Adrenal gland (tissue), 12 donors: ENCODE measurements around the gene SMIM23. TPM values are rescaled to one million over a fixed set of nuclear protein-coding genes. Genes with fewer than 3 reads are reported as not detected.

ENCODE experiments used
- DNase-seq, 7 donors: peaks; one replicate each; pipeline ENCODE4 v3.0.0-alpha.2; 2019 to 2020
- H3K27ac ChIP-seq, 5 donors: fragments of 200-600 bp; sonication (generic) in 4 of 5; 1 replicate in 3 of 5; 2 replicates in 2 of 5; pipeline versions ENCODE4 v1.5.1 to v1.8.0; 2016 to 2020; ENCODE audit warnings: mild to moderate bottlenecking in 1 of 5
- H3K27me3 ChIP-seq: fragments of 200-600 bp; 2 replicates; pipeline ENCODE4 v1.8.0; 2021
- H3K36me3 ChIP-seq, 2 donors: fragments of 200-600 bp; replicated peaks in 1 of 2; 1 replicate in 1 of 2; 2 replicates in 1 of 2; pipeline versions ENCODE4 v1.5.1 to v1.8.0; 2018 to 2022
- H3K4me1 ChIP-seq, 2 donors: fragments of 200-600 bp; replicated peaks in 1 of 2; 1 replicate in 1 of 2; 2 replicates in 1 of 2; pipeline versions ENCODE4 v1.5.1 to v1.8.0; 2018 to 2021
- H3K4me3 ChIP-seq, 4 donors: fragments of 200-600 bp; sonication (generic) in 3 of 4; one replicate each; pipeline ENCODE4 v1.5.1; 2016 to 2018
- H3K9me3 ChIP-seq, 3 donors: fragments of 200-600 bp; sonication (generic) in 1 of 3; replicated peaks in 1 of 3; 1 replicate in 2 of 3; 2 replicates in 1 of 3; pipeline versions ENCODE4 v1.5.1 to v1.8.0; 2016 to 2021
- POLR2A ChIP-seq, 2 donors: fragments of 450-650 bp; IDR thresholded peaks; one replicate each; pipeline ENCODE4 v1.6.1; 2017; ENCODE audit warnings: antibody characterized with exemption in 2 of 2, mild to moderate bottlenecking in 2 of 2, moderate library complexity in 1 of 2
- whole genome bisulfite sequencing, 4 donors: extraction: QIAGEN DNeasy Blood & Tissue Kit in 2 of 4; methylation state at CpG; one replicate each; pipeline versions ENCODE4 v1.1.5 to v1.1.7; 2013 to 2017; 5-methylcytosine and 5-hydroxymethylcytosine counted together
- intact Hi-C, 2 donors: fragments of 100-400 bp; cut with DNase I; formaldehyde crosslinking; loops; one replicate each; pipeline versions ENCODE4 v1.14.1 to v1.15.0; 2022 to 2023
- polyA plus RNA-seq, 3 donors: library from polyadenylated mRNA; stranded (reverse); fragments of 200-250 nt in 2 of 3; fragments of 350-450 nt in 1 of 3; fragmentation: Illumina TruSeq in 1 of 3; extraction: RNeasy Lipid Tissue Mini Kit (QIAGEN cat#74804) in 1 of 3; gene quantifications; one replicate each; pipeline ENCODE4 v1.2.3, GENCODE V29; 2013 to 2014
- total RNA-seq, 9 donors: library from RNA; depleted of rRNA in 4 of 9; stranded (reverse); fragments of >200 nt in 4 of 9; fragments of 120-200 nt in 1 of 9; fragmentation: NEBNext Ultra II Directional in 1 of 9; extraction: Animal tissue kit (Norgen Biotek cat#: 25700) in 1 of 9; gene quantifications; one replicate each; pipeline versions ENCODE4 v1.1.0 to v1.2.4, GENCODE V29; 2013 to 2023
- TF ChIP-seq, protein P1 (sequence below), 6 experiments: fragments of 450-650 bp in 4 of 6; fragments of 200-600 bp in 2 of 6; sonication (generic) in 1 of 6; IDR thresholded peaks; 1 replicate in 5 of 6; 2 replicates in 1 of 6; pipeline versions ENCODE4 v1.5.1 to v1.8.0; 2016 to 2021; ENCODE audit warnings: antibody characterized with exemption in 6 of 6, mild to moderate bottlenecking in 2 of 6, moderate library complexity in 1 of 6
- donor health status: healthy with polysubstance abuse.
- donor health status: Bipolar disorder and iron deficiency.
- donor health status: DM: yes; HTN: yes; CAD: no.
- donor health status: DM: no; HTN: no; CAD: no.
- donor health status: DM: no; HTN: no; CAD: no.
- donor health status: DM: yes; HTN: yes; CAD: no.

The SMIM23 gene
- total and polyA plus RNA-seq, 12 donors: not detected

DNA sequence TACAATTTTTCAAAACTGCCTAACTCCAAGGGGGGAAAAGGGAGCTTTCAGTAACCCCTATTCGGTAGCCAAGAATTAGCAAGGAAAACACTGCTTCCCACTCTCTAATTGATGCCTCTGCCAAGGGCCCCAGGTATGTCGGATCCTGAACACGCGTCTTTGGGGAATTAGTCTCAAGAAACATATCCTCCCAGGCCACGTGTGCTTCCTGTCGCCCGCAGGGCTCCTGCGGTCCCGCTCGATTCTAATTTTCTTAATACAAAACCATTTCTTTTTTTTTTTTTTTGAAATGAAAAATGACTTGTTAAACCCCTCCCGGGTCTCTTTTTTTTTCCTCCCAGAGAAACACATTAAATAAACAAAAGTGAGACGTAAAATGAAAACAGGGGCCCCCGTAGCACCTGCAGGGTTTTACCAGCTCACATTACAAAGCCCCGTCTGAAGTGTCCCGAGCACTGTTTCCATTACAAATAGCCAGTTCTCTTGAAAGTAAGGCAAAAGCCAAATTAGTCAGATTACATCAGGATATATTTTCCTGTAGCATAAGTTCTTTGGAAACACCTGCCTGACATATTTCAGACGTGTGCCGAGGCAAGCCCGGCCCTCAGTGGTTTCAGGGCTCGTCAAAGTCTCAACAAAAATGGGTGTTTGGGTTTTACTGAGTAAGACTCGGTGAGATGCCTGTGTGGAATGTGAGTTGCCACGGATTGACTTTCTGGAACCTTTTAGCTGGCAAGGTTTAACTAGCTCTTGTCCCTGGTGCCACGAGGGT, 21.5 kb downstream of the SMIM23 start:
- no peaks in the 10 kb centered on the region for H3K4me1 ChIP-seq
- no peak overlapping the region for H3K27ac ChIP-seq
- H3K4me3 ChIP-seq: no peak overlapping the region
- WGBS, 4 donors: 30 to 36% (median 33%) methylated on average over 21 to 22 of the region's 22 CpGs
- intact Hi-C loops: no loop called here
- no peaks in the 10 kb centered on the region for H3K9me3 ChIP-seq
- no peak for DNase-seq
- H3K27me3 ChIP-seq: no peaks in the 10 kb centered on the region
- TF ChIP-seq, protein P1, sequence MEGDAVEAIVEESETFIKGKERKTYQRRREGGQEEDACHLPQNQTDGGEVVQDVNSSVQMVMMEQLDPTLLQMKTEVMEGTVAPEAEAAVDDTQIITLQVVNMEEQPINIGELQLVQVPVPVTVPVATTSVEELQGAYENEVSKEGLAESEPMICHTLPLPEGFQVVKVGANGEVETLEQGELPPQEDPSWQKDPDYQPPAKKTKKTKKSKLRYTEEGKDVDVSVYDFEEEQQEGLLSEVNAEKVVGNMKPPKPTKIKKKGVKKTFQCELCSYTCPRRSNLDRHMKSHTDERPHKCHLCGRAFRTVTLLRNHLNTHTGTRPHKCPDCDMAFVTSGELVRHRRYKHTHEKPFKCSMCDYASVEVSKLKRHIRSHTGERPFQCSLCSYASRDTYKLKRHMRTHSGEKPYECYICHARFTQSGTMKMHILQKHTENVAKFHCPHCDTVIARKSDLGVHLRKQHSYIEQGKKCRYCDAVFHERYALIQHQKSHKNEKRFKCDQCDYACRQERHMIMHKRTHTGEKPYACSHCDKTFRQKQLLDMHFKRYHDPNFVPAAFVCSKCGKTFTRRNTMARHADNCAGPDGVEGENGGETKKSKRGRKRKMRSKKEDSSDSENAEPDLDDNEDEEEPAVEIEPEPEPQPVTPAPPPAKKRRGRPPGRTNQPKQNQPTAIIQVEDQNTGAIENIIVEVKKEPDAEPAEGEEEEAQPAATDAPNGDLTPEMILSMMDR (IDR thresholded peaks at IDR 0.05): no peak
- no peak for TF ChIP-seq POLR2A (IDR thresholded peaks at IDR 0.05)
- no peaks in the 10 kb centered on the region for H3K36me3 ChIP-seq

DNA sequence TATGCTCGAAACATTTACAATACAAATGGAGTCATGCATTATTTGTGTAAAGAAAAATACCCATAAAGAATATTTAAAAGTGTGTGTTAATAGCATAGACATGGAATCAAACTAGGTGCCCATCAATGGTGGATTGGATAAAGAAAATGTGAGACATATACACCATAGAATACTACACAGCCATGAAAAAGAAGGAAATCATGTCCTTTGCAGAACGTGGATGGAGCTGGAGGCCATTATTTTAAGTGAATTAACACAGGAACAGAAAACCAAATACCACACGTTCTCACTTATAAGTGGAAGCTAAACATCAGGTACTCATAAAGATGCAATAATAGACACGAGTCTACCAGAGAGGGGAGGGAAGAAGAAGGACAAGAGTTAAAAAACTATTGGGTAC, 22.8 kb downstream of the SMIM23 start:
- Histone ChIP-seq H3K36me3 (no peaks in the 10 kb centered on the region), H3K9me3 (no peaks in the 10 kb centered on the region), H3K4me1 (no peaks in the 10 kb centered on the region), H3K27me3 (no peaks in the 10 kb centered on the region), H3K27ac (no peak overlapping the region), H3K4me3 (no peak overlapping the region)
- WGBS, 4 donors: 74 to 85% (median 76%) methylated on average over 4 of the region's 4 CpGs
- intact Hi-C loops: no loop called here
- no peak for DNase-seq
- TF ChIP-seq, protein P1 (IDR thresholded peaks at IDR 0.05): no peak
- no peak for TF ChIP-seq POLR2A (IDR thresholded peaks at IDR 0.05)

DNA sequence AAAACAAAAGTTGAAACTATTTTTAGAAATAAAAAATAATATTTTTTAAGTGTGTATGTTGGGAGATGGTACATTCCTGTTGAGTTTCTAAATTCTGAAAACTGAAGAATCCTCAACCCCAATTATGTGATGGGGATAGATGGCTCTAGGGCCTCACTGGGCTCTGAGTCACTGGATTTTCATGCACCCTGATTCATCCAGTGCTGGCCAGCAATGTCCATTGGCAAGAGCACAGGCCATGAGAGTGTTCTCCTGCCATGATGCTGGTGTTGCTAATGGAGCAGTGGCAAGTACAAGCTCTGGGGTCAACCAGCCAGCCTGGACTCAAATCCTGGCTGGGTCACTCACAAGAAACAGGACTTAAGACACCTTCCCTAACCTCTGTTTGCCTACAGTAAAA, 23.3 kb downstream of the SMIM23 start:
- Histone ChIP-seq H3K9me3 (no peaks in the 10 kb centered on the region), H3K36me3 (no peaks in the 10 kb centered on the region), H3K4me1 (no peaks in the 10 kb centered on the region), H3K27me3 (no peaks in the 10 kb centered on the region), H3K27ac (no peak overlapping the region), H3K4me3 (no peak overlapping the region)
- TF ChIP-seq, protein P1 (IDR thresholded peaks at IDR 0.05): no peak
- no peak for TF ChIP-seq POLR2A (IDR thresholded peaks at IDR 0.05)
- DNase-seq: no peak
- intact Hi-C loops: no loop called here

DNA sequence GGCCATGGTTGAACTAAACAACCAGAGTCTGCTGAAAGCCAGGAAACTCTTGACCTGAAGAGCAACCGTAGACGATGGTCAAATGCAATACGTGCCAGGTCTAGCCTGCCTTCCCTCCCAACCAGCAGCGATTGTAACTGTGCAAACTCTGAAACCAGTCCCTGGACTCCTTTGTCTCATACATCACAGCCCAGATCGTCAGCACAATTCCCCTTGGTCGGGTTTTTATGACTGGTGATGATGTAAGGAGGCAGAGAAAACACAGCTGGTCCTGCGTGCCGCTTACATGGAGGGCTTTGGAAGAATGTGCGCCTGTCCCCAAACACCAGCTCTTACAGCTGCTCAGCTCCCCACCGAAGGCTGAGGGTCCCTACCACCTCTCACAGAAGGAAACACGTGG, 24.6 kb downstream of the SMIM23 start:
- no peaks in the 10 kb centered on the region for H3K9me3 ChIP-seq
- no peaks in the 10 kb centered on the region for H3K4me1 ChIP-seq
- 73 to 80% (median 77%) methylated on average over 11 of the region's 11 CpGs for WGBS, 4 donors

More for the DNA sequence above, 24.6 kb downstream of the SMIM23 start:
- Histone ChIP-seq H3K4me3 (no peak overlapping the region), H3K27me3 (no peaks in the 10 kb centered on the region), H3K27ac (no peak overlapping the region), H3K36me3 (no peaks in the 10 kb centered on the region)
- intact Hi-C loops: no loop called here
- DNase-seq: no peak
- TF ChIP-seq, protein P1 (IDR thresholded peaks at IDR 0.05): no peak
- TF ChIP-seq POLR2A (IDR thresholded peaks at IDR 0.05): no peak
